Psoas muscle (tissue), 8 donors: ENCODE measurements around the gene PAX5. TPM values are rescaled to one million over a fixed set of nuclear protein-coding genes. Genes with fewer than 3 reads are reported as not detected.
"Not testable (repeated sequence)": the region's sequence is repeated elsewhere in the genome, so short reads cannot be mapped to it uniquely, and the experiment has no call there.

Source experiments
- ATAC-seq, 4 donors: fragments of 200-7000 bp; cut with Tn5 transposase; one replicate each; pipeline ENCODE4 v1.9.1; 2020; ENCODE audit warnings: moderate library complexity in 3 of 4, mild to moderate bottlenecking in 2 of 4
- DNase-seq, 2 donors: peaks; one replicate each; pipeline ENCODE4 v3.0.0-alpha.2; 2020
- H3K27ac ChIP-seq: fragments of 200-600 bp; one replicate; pipeline ENCODE4 v1.8.0; 2022
- H3K27me3 ChIP-seq, 3 donors: fragments of 200-600 bp in 1 of 3; one replicate each; pipeline versions ENCODE4 v1.6.1 to v1.8.0; 2013 to 2022; ENCODE audit warnings: low read length in 2 of 3, mild to moderate bottlenecking in 2 of 3, moderate library complexity in 1 of 3; ENCODE audit not compliant: insufficient read depth in 3 of 3
- H3K36me3 ChIP-seq, 2 donors: fragments of 200-600 bp in 1 of 2; one replicate each; pipeline versions ENCODE4 v1.6.1 to v1.8.0; 2013 to 2022; ENCODE audit warnings: low read depth in 1 of 2, mild to moderate bottlenecking in 1 of 2, moderate library complexity in 1 of 2; ENCODE audit not compliant: insufficient read depth in 1 of 2
- H3K4me1 ChIP-seq: fragments of 200-600 bp; one replicate; pipeline ENCODE4 v1.8.0; 2022
- H3K4me3 ChIP-seq: fragments of 200-600 bp; one replicate; pipeline ENCODE4 v1.8.0; 2022; ENCODE audit warnings: mild to moderate bottlenecking
- H3K9me3 ChIP-seq: fragments of 200-600 bp; one replicate; pipeline ENCODE4 v1.8.0; 2022
- CTCF ChIP-seq: fragments of 200-600 bp; IDR thresholded peaks from one replicate; pipeline ENCODE4 v1.8.0; 2022; ENCODE audit warnings: antibody characterized with exemption
- WGBS, 3 donors: extraction: QIAGEN DNeasy Blood & Tissue Kit; methylation state at CpG; one replicate each; pipeline versions ENCODE4 v1.1.6 to v1.1.7; 2013; 5-methylcytosine and 5-hydroxymethylcytosine counted together
- intact Hi-C, 2 donors: fragments of 100-400 bp; cut with DNase I; formaldehyde crosslinking; loops; one replicate each; pipeline versions ENCODE4 v1.11.0 to v1.14.2; 2022
- long read RNA-seq, 2 donors: library from polyadenylated mRNA; unstranded; transcript quantifications; one replicate each; pipeline ENCODE4 v2.0.0, GENCODE V29; 2021
- polyA plus RNA-seq, 3 donors: library from polyadenylated mRNA; stranded (reverse); fragments of 200-250 nt; gene quantifications; one replicate each; pipeline ENCODE4 v1.2.3, GENCODE V29; 2013
- total RNA-seq, 4 donors: library from RNA; stranded (reverse); fragmentation: NEBNext Ultra II Directional in 2 of 4; extraction: Animal tissue kit (Norgen Biotek cat#: 25700) in 2 of 4; gene quantifications; one replicate each; pipeline versions ENCODE4 v1.2.1 to v1.2.4, GENCODE V29; 2021 to 2023
- donor health status: healthy with polysubstance abuse.
- donor health status: DM: no; HTN: no; CAD: no; lungs with moderate emphysema.
- donor health status: Bipolar disorder and iron deficiency.
- donor health status: healthy.
- donor health status: DM: yes; HTN: yes; CAD: no.
- donor health status: DM: no; HTN: no; CAD: no.
- donor health status: DM: no; HTN: no; CAD: no.
- donor health status: DM: yes; HTN: yes; CAD: no.

The PAX5 gene
- total RNA-seq (under 1 TPM in 2 of 4 donors, not detected in 2; 0.09 to 0.50 TPM), polyA plus RNA-seq (under 1 TPM in 2 of 3 donors, not detected in 1; under 0.01 to 0.03 TPM)
- long read RNA-seq, donor 1, result 0 reads
- long read RNA-seq, donor 2, result 0 reads

DNA sequence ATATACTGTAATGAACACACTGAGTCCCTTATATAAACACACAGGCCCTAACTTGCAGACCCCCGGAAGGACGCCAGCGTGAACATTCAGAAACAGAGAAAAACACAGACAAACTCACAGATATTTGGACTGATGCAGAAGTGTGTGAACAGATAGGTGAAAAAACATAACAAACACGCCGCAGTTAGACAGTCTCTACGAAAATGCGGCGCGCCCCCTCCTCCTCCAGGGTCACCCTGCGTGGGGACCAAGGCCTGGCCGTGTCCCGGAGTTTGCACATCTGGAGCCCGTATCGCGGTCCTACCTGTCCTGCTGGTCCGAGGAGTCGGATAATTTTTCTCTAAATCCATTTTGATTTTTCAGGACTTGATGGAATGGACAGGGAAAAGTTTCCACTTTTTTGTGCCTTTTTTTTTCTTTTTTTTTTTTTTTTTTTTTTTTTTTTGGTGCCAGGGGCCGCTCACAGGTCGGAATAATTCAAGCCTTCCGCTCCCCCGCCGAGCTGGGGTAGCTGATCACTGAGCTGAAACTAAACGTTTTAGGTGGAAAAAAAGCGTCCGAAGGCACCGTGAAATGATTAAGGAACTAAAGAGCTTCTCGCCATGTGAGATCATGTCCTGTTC lies at the start of gene PAX5:
Gene PAX5 (minus strand): TSS at position 587 of the 623 bp plus-strand sequence. CDS start 237 bp downstream, at position 350.
- ATAC-seq (no peak), DNase-seq (no peak)
- no peak for TF ChIP-seq CTCF
- Histone ChIP-seq H3K36me3 (no peaks in the 10 kb centered on the region), H3K27ac (no peak within 1 kb of the TSS), H3K9me3 (no peaks in the 10 kb centered on the region), H3K27me3 (peaks cover 0 to 98% (median 66%) of the 10 kb centered on the region in 3 donors), H3K4me1 (peaks cover 29% of the 10 kb centered on the region), H3K4me3 (peak within 1 kb of the TSS; percentile 54)
- WGBS, 3 donors, result 15 to 17% (median 15%) methylated on average over 27 of the region's 27 CpGs
- intact Hi-C loops, result no loop called here

DNA sequence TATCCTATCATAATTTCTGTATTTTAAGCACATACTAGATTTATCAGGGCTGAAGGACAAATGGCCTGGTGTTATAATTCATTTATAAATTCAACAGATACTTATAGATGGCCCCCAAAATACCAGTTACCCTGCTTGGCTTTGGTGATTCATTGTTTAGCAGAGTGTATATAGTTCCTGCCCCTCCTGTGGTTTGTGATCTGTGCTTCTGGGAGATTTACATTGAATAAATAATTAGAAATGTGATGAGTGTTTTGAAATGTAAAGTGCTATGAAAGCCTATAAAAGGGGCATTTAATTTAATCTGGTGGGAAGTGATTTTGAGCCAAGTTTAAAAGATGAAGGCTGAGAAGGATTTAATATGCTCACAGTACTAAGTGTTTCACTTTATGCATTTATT lies 49.6 kb upstream of the PAX5 start:
- Histone ChIP-seq H3K36me3 (peaks cover 10 to 24% of the 10 kb centered on the region in 2 donors), H3K27me3 (no peaks in the 10 kb centered on the region), H3K27ac (no peak overlapping the region), H3K9me3 (no peaks in the 10 kb centered on the region), H3K4me3 (no peak overlapping the region), H3K4me1 (peaks cover 9% of the 10 kb centered on the region)
- intact Hi-C loops, result no loop called here
- DNase-seq, result no peak
- no peak for TF ChIP-seq CTCF
- no peak for ATAC-seq

GRCh38 chr9:37082214-37082765 lies 48.2 kb upstream of the PAX5 start:
- H3K27me3 ChIP-seq, result no peaks in the 10 kb centered on the region
- H3K4me1 ChIP-seq, result peaks cover 9% of the 10 kb centered on the region
- H3K9me3 ChIP-seq, result no peaks in the 10 kb centered on the region
- no peak overlapping the region for H3K4me3 ChIP-seq
- TF ChIP-seq CTCF, result no peak
- ATAC-seq, result no peak
- H3K36me3 ChIP-seq, result peaks cover 7 to 10% of the 10 kb centered on the region in 2 donors
- DNase-seq, result no peak
- intact Hi-C loops, result no loop called here
- no peak overlapping the region for H3K27ac ChIP-seq
- 77 to 84% (median 84%) methylated on average over 4 of the region's 4 CpGs for WGBS, 3 donors

DNA sequence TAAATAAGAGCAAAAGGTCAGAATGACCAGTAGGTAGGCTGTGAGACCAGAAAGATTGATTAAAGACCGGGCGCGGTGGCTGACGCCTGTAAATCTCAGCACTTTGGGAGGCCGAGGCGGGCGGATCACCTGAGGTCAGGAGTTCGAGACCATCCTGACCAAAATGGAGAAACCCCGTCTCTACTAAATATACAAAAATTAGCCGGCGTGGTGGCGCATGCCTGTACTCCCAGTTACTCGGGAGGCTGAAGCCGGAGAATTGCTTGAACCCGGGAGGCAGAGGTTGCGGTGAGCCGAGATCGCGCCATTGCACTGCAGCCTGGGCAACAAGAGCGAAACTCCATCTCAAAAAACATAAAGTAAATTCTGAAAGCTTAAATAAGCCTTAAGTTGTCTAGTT lies 47.4 kb upstream of the PAX5 start:
- DNase-seq, H3K4me3 ChIP-seq, ATAC-seq, H3K9me3 ChIP-seq, H3K27ac ChIP-seq, H3K27me3 ChIP-seq, H3K4me1 ChIP-seq, H3K36me3 ChIP-seq: not testable (repeated sequence)
- WGBS, 3 donors, result 97 to 98% (median 98%) methylated on average over 19 to 20 of the region's 20 CpGs
- intact Hi-C loops, result loop anchor here in 1 of 2 donors (2.0 kb wide), 1 partner anchor 39 kb away; the partner anchor contains the start of gene ZCCHC7

DNA sequence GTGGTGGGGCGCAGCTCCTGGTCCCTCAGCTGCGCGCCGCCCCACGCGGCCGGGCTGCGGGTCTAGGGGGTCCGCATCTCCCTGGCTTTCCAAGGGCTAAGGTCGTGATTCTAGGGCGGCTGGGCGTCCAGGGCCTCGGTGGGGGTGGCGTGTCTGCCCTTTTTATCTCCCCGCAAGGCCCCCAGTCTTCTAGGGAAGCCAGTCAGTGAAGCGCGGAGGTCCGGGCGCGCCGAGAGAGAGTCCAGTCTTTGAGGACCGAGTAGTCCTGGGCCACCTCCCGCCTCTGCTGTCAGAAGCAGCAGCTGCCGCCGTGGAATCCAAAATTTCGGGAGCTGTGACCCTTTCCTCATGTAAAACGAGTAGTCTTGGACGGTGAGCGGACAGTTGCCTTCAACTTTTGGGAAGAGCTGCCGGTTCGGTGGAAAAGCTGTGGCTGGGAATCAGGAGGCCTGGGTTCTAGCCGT lies 46.1 kb upstream of the PAX5 start:
- not testable (repeated sequence) for H3K4me1 ChIP-seq, H3K9me3 ChIP-seq, H3K36me3 ChIP-seq, H3K27me3 ChIP-seq
- intact Hi-C loops, result loop anchor here in 1 of 2 donors (2.0 kb wide), 1 partner anchor 41 kb away; the partner anchor contains the start of gene ZCCHC7
- ATAC-seq, result peak; percentile 34 to 60 (median 46)
- H3K4me3 ChIP-seq, result peak overlapping the region; percentile 79
- peak overlapping the region; percentile 88 for H3K27ac ChIP-seq
- 0 to 1% (median 1%) methylated on average over 32 of the region's 32 CpGs for WGBS, 3 donors
- DNase-seq, result peak in 1 of 2 donors; percentile 46
